Upper lobe of right lung (tissue), 1 donor: ENCODE data around the gene PRSS33. TPM values are rescaled to one million over a fixed set of nuclear protein-coding genes. Genes with fewer than 3 reads are reported as not detected.

Source experiments
- ATAC-seq: fragments of 200-7000 bp; cut with Tn5 transposase; one replicate; pipeline ENCODE4 v1.9.1; 2020; ENCODE audit warnings: mild to moderate bottlenecking, moderate library complexity
- DNase-seq: peaks from one replicate; pipeline ENCODE4 v3.0.0-alpha.2; 2020
- H3K27ac ChIP-seq: fragments of 200-600 bp; one replicate; pipeline ENCODE4 v1.8.0; 2022
- H3K27me3 ChIP-seq: fragments of 200-600 bp; one replicate; pipeline ENCODE4 v1.8.0; 2022; ENCODE audit warnings: mild to moderate bottlenecking
- H3K36me3 ChIP-seq: fragments of 200-600 bp; one replicate; pipeline ENCODE4 v1.8.0; 2022
- H3K4me1 ChIP-seq: fragments of 200-600 bp; one replicate; pipeline ENCODE4 v1.8.0; 2022
- H3K4me3 ChIP-seq: fragments of 200-600 bp; one replicate; pipeline ENCODE4 v1.8.0; 2022; ENCODE audit warnings: mild to moderate bottlenecking
- H3K9me3 ChIP-seq: fragments of 200-600 bp; one replicate; pipeline ENCODE4 v1.8.0; 2022
- CTCF ChIP-seq: fragments of 200-600 bp; IDR thresholded peaks from one replicate; pipeline ENCODE4 v1.8.0; 2022; ENCODE audit warnings: antibody characterized with exemption
- intact Hi-C: fragments of 100-400 bp; cut with DNase I; formaldehyde crosslinking; loops from one replicate; pipeline ENCODE4 v1.11.0; 2022
- total RNA-seq: library from RNA; stranded (reverse); fragmentation: NEBNext Ultra II Directional; extraction: Animal tissue kit (Norgen Biotek cat#: 25700); gene quantifications from one replicate; pipeline ENCODE4 v1.2.1, GENCODE V29; 2021
- donor health status: DM: no; HTN: yes; CAD: no; lungs with severe emphysema.

Gene PRSS33
- total RNA-seq, 1 donor from 2014 or later: not detected

- TF ChIP-seq CTCF: no peak
- no peaks in the 10 kb centered on the region for H3K36me3 ChIP-seq
- peak; percentile 23 for DNase-seq
- no peaks in the 10 kb centered on the region for H3K4me1 ChIP-seq
- no peak overlapping the region for H3K27ac ChIP-seq
- intact Hi-C loops: no loop called here
- ATAC-seq: no peak
- H3K9me3 ChIP-seq: no peaks in the 10 kb centered on the region
- H3K27me3 ChIP-seq: peaks cover 19% of the 10 kb centered on the region
- no peak overlapping the region for H3K4me3 ChIP-seq
These were observed 23.3 kb upstream of the PRSS33 start for GRCh38 chr16:2810651-2811050.

GRCh38 chr16:2809149-2809760 is 21.9 kb upstream of the PRSS33 start:
- intact Hi-C loops: no loop called here
- Histone ChIP-seq H3K9me3 (no peaks in the 10 kb centered on the region), H3K27me3 (peaks cover 13% of the 10 kb centered on the region), H3K36me3 (no peaks in the 10 kb centered on the region), H3K4me3 (no peak overlapping the region), H3K4me1 (no peaks in the 10 kb centered on the region), H3K27ac (no peak overlapping the region)
- TF ChIP-seq CTCF: no peak
- ATAC-seq (no peak), DNase-seq (no peak)

- Histone ChIP-seq H3K9me3 (no peaks in the 10 kb centered on the region), H3K36me3 (no peaks in the 10 kb centered on the region), H3K4me3 (no peak overlapping the region), H3K27ac (no peak overlapping the region), H3K27me3 (peaks cover 6% of the 10 kb centered on the region), H3K4me1 (no peaks in the 10 kb centered on the region)
- ATAC-seq: no peak
- DNase-seq: peak; percentile 16
- TF ChIP-seq CTCF: no peak
- intact Hi-C loops: no loop called here
These were observed 20.8 kb upstream of the PRSS33 start for GRCh38 chr16:2808181-2808580.

- TF ChIP-seq CTCF: no peak
- ATAC-seq (no peak), DNase-seq (peak; percentile 40)
- Histone ChIP-seq H3K9me3 (no peaks in the 10 kb centered on the region), H3K36me3 (no peaks in the 10 kb centered on the region), H3K27me3 (peaks cover 5% of the 10 kb centered on the region), H3K4me3 (no peak overlapping the region), H3K4me1 (no peaks in the 10 kb centered on the region), H3K27ac (no peak overlapping the region)
- intact Hi-C loops: no loop called here
These were observed 18.9 kb upstream of the PRSS33 start for GRCh38 chr16:2806286-2806685.

GRCh38 chr16:2804728-2805127 is 17.4 kb upstream of the PRSS33 start:
- ATAC-seq (no peak), DNase-seq (peak; percentile 48)
- Histone ChIP-seq H3K36me3 (no peaks in the 10 kb centered on the region), H3K4me3 (no peak overlapping the region), H3K27ac (no peak overlapping the region), H3K27me3 (no peaks in the 10 kb centered on the region), H3K4me1 (no peaks in the 10 kb centered on the region), H3K9me3 (no peaks in the 10 kb centered on the region)
- intact Hi-C loops: no loop called here
- no peak for TF ChIP-seq CTCF
